ENCODE data around the gene SCD.

The SCD gene

GRCh38 chr10:100350914-100351485 is 4.0 kb downstream of the SCD start:
- Histone ChIP-seq H3K79me2 (no peaks in the 10 kb centered on the region), H3K4me3 (ENCODE audit: low read depth, low read length) (no peak overlapping the region), H3K27ac (no peak overlapping the region), H2AFZ (no peak overlapping the region), H3K4me1 (peaks cover 7% of the 10 kb centered on the region), H3K9me3 (ENCODE audit: control insufficient read depth, low read length) (no peaks in the 10 kb centered on the region), H3K36me3 (ENCODE audit: control insufficient read depth, insufficient read depth, low read length) (no peaks in the 10 kb centered on the region), H3K9ac (no peak overlapping the region), H3K27me3 (ENCODE audit: control insufficient read depth, insufficient read depth, low read length) (no peaks in the 10 kb centered on the region), H3K4me2 (ENCODE audit: low read length) (no peak overlapping the region)
- TF ChIP-seq CTCF (IDR thresholded peaks at IDR 0.05) = no peak

GRCh38 chr10:100353770-100354485 is 6.9 kb downstream of the SCD start:
- H3K4me1 ChIP-seq = peaks cover 4% of the 10 kb centered on the region
- H3K27me3 ChIP-seq (ENCODE audit: control insufficient read depth, insufficient read depth, low read length) = no peaks in the 10 kb centered on the region
- H3K4me3 ChIP-seq (ENCODE audit: low read depth, low read length) = no peak overlapping the region
- no peak overlapping the region for H2AFZ ChIP-seq
- H3K9me3 ChIP-seq (ENCODE audit: control insufficient read depth, low read length) = no peaks in the 10 kb centered on the region
- no peak for TF ChIP-seq CTCF (IDR thresholded peaks at IDR 0.05)
- H3K79me2 ChIP-seq = no peaks in the 10 kb centered on the region
- H3K9ac ChIP-seq = no peak overlapping the region
- H3K27ac ChIP-seq = no peak overlapping the region
- H3K4me2 ChIP-seq (ENCODE audit: low read length) = no peak overlapping the region
- H3K36me3 ChIP-seq (ENCODE audit: control insufficient read depth, insufficient read depth, low read length) = no peaks in the 10 kb centered on the region

- Histone ChIP-seq H3K4me3 (ENCODE audit: low read depth, low read length) (no peak overlapping the region), H3K9ac (no peak overlapping the region), H3K27ac (no peak overlapping the region), H3K27me3 (ENCODE audit: control insufficient read depth, insufficient read depth, low read length) (no peaks in the 10 kb centered on the region), H2AFZ (no peak overlapping the region), H3K4me2 (ENCODE audit: low read length) (no peak overlapping the region), H3K36me3 (ENCODE audit: control insufficient read depth, insufficient read depth, low read length) (no peaks in the 10 kb centered on the region), H3K9me3 (ENCODE audit: control insufficient read depth, low read length) (no peaks in the 10 kb centered on the region), H3K4me1 (peaks cover 7% of the 10 kb centered on the region), H3K79me2 (no peaks in the 10 kb centered on the region)
- no peak for TF ChIP-seq CTCF (IDR thresholded peaks at IDR 0.05)
Measured at GRCh38 chr10:100355086-100355485, 8.1 kb downstream of the SCD start.

- no peak overlapping the region for H3K4me3 ChIP-seq (ENCODE audit: low read depth, low read length)
- H3K9ac ChIP-seq = no peak overlapping the region
- no peaks in the 10 kb centered on the region for H3K79me2 ChIP-seq
- no peaks in the 10 kb centered on the region for H3K9me3 ChIP-seq (ENCODE audit: control insufficient read depth, low read length)
- no peak overlapping the region for H3K27ac ChIP-seq
- H3K27me3 ChIP-seq (ENCODE audit: control insufficient read depth, insufficient read depth, low read length) = no peaks in the 10 kb centered on the region
- H3K36me3 ChIP-seq (ENCODE audit: control insufficient read depth, insufficient read depth, low read length) = no peaks in the 10 kb centered on the region
- H3K4me2 ChIP-seq (ENCODE audit: low read length) = no peak overlapping the region
- peaks cover 7% of the 10 kb centered on the region for H3K4me1 ChIP-seq
- no peak for TF ChIP-seq CTCF (IDR thresholded peaks at IDR 0.05)
- H2AFZ ChIP-seq = no peak overlapping the region
Measured at GRCh38 chr10:100356067-100357017, 9.3 kb downstream of the SCD start.

Data from parathyroid adenoma (tissue), 2 donors.